IPS-15b (cell line): ENCODE measurements around the gene CETP.

Experiments
- H3K27me3 ChIP-seq: one replicate; pipeline ENCODE4 v1.6.1; 2013; ENCODE audit warnings: low read length; ENCODE audit not compliant: control insufficient read depth, insufficient read depth
- H3K36me3 ChIP-seq: one replicate; pipeline ENCODE4 v1.6.1; 2013; ENCODE audit warnings: low read length; ENCODE audit not compliant: control insufficient read depth, insufficient read depth
- H3K4me1 ChIP-seq: one replicate; pipeline ENCODE4 v1.6.1; 2013; ENCODE audit warnings: mild to moderate bottlenecking, low read length; ENCODE audit not compliant: control insufficient read depth, insufficient read depth
- H3K4me3 ChIP-seq: one replicate; pipeline ENCODE4 v1.5.1; 2013; ENCODE audit warnings: low read depth, low read length
- H3K9ac ChIP-seq: one replicate; pipeline ENCODE4 v1.6.1; 2013; ENCODE audit warnings: low read depth, mild to moderate bottlenecking, low read length
- H3K9me3 ChIP-seq: one replicate; pipeline ENCODE4 v1.6.1; 2013; ENCODE audit warnings: mild to moderate bottlenecking, low read length; ENCODE audit not compliant: control insufficient read depth, insufficient read depth

CETP gene

DNA sequence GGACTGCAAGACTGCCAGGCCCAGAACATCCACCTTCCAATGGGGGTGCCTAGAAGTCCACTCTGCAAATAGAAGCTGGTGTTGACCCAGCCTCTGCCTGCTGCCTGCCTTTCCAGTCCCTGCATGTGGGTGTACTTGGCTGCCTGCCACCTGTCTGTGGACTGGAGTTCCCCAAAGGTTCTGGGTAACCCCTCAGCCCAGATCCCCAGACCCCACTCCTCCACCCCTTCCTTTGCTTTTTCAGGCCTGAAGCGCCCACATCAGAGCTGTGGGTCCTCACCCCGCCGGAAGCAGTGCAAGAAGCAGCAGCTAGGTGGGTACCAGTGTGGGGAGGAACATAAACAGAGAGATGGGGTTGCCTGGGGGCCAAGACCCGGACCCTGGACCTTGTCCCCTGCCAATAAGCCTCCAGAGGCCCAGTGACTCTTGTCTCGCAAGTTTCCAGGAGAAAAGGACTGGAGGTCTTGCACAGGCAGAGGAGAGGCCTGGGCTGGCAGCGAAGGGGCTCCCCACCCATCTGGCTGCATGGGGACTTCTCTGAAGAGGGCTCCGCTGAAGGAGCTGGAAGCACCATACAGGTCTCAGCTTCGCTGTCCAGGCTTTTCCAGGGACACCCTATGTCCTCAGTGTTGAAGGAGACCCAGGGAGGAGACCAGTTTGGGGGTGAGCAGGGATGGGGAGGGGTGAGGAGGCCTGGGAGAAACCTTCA lies 61.9 kb downstream of the CETP start:
- H3K4me3 ChIP-seq: no peak overlapping the region
- H3K36me3 ChIP-seq: peaks cover 3% of the 10 kb centered on the region
- H3K4me1 ChIP-seq: no peaks in the 10 kb centered on the region
- H3K9ac ChIP-seq: no peak overlapping the region
- H3K9me3 ChIP-seq: no peaks in the 10 kb centered on the region
- no peaks in the 10 kb centered on the region for H3K27me3 ChIP-seq

DNA sequence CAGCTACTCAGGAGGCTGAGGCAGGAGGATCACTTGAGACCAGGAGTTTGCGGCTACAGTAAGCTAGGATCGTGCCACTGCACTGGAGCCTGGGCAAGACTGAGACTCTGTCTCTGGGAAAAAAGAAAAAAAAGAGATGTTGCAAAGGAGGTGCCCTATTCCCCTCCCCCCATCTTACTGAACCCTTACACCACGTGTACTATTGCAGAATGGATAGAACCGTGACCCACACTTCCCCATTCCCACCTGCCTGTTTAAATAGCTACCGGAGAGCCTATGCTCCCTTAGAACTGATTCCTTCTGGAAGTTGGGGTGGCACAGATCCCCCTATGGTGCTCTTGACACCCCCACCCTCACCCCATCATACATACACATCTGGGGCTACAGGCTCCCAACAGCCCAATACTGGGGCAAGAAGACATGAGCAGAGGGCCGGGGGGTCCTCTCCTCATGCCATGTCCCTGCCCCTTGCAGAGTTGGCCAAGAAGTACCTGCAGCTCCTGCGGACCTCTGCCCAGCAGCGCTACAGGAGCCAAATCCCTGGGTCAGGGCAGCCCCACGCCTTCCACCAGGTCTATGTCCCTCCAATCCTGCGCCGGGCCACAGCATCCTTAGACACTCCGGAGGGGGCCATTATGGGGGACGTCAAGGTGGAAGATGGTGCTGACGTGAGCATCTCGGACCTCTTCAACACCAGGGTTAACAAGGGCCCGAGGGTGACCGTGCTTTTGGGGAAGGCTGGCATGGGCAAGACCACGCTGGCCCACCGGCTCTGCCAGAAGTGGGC lies 63.3 kb downstream of the CETP start:
- Histone ChIP-seq H3K4me1 (no peaks in the 10 kb centered on the region), H3K36me3 (peaks cover 3% of the 10 kb centered on the region), H3K4me3 (no peak overlapping the region), H3K9me3 (no peaks in the 10 kb centered on the region), H3K9ac (no peak overlapping the region), H3K27me3 (no peaks in the 10 kb centered on the region)

DNA sequence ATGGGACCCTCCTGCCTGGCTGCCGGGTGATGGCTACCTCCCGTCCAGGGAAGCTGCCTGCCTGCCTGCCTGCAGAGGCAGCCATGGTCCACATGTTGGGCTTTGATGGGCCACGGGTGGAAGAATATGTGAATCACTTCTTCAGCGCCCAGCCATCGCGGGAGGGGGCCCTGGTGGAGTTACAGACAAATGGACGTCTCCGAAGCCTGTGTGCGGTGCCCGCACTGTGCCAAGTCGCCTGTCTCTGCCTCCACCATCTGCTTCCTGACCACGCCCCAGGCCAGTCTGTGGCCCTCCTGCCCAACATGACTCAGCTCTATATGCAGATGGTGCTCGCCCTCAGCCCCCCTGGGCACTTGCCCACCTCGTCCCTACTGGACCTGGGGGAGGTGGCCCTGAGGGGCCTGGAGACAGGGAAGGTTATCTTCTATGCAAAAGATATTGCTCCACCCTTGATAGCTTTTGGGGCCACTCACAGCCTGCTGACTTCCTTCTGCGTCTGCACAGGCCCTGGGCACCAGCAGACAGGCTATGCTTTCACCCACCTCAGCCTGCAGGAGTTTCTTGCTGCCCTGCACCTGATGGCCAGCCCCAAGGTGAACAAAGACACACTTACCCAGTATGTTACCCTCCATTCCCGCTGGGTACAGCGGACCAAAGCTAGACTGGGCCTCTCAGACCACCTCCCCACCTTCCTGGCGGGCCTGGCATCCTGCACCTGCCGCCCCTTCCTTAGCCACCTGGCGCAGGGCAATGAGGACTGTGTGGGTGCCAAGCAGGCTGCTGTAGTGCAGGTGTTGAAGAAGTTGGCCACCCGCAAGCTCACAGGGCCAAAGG lies 64.4 kb downstream of the CETP start:
- Histone ChIP-seq H3K27me3 (no peaks in the 10 kb centered on the region), H3K9me3 (no peaks in the 10 kb centered on the region), H3K36me3 (peaks cover 3% of the 10 kb centered on the region), H3K4me1 (no peaks in the 10 kb centered on the region), H3K4me3 (no peak overlapping the region), H3K9ac (no peak overlapping the region)

DNA sequence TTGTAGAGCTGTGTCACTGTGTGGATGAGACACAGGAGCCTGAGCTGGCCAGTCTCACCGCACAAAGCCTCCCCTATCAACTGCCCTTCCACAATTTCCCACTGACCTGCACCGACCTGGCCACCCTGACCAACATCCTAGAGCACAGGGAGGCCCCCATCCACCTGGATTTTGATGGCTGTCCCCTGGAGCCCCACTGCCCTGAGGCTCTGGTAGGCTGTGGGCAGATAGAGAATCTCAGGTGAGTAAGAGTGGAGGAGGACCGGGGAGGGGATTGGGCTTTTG lies 65.0 kb downstream of the CETP start:
- no peak overlapping the region for H3K9ac ChIP-seq
- peaks cover 3% of the 10 kb centered on the region for H3K36me3 ChIP-seq
- H3K4me1 ChIP-seq: no peaks in the 10 kb centered on the region
- H3K4me3 ChIP-seq: no peak overlapping the region
- H3K27me3 ChIP-seq: no peaks in the 10 kb centered on the region
- H3K9me3 ChIP-seq: no peaks in the 10 kb centered on the region

DNA sequence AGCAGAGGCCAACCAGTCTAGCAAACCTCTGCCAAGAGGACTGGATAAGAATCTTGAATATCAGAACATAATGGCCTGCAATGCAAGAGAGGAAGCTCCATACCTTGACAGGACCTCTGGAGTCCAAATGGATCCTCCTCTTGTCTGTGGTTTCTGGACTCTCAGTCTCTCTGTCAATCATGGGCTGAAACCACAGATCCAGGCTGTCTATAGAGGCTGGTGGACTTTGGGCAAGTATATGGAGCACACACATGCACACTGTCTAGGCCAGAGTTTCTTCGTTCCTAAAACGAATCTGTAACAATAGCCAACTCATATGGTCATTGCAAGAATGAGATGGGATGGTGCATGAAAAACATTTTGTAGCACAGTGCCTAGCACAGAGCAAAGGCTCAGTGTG lies 65.3 kb downstream of the CETP start:
- no peaks in the 10 kb centered on the region for H3K27me3 ChIP-seq
- no peak overlapping the region for H3K4me3 ChIP-seq
- no peaks in the 10 kb centered on the region for H3K4me1 ChIP-seq
- no peak overlapping the region for H3K9ac ChIP-seq
- no peaks in the 10 kb centered on the region for H3K9me3 ChIP-seq
- peaks cover 3% of the 10 kb centered on the region for H3K36me3 ChIP-seq

DNA sequence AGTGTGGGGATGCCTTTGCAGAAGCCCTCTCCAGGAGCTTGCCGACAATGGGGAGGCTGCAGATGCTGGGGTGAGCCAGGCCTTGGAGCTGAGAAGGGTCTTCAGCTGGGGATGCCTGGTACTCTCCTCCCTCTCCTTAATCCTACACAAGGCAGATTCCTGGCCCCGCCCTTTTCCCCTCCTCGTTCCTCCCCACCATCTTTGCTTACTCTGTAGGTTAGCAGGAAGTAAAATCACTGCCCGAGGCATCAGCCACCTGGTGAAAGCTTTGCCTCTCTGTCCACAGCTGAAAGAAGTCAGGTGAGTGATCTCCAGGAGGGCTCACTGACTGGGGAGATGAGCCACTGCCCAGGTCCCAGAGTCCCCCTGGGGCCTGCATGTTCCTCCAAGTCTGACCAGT lies 66.3 kb downstream of the CETP start:
- H3K4me3 ChIP-seq: no peak overlapping the region
- H3K27me3 ChIP-seq: no peaks in the 10 kb centered on the region
- H3K9me3 ChIP-seq: no peaks in the 10 kb centered on the region
- peaks cover 3% of the 10 kb centered on the region for H3K36me3 ChIP-seq
- no peaks in the 10 kb centered on the region for H3K4me1 ChIP-seq
- H3K9ac ChIP-seq: no peak overlapping the region

DNA sequence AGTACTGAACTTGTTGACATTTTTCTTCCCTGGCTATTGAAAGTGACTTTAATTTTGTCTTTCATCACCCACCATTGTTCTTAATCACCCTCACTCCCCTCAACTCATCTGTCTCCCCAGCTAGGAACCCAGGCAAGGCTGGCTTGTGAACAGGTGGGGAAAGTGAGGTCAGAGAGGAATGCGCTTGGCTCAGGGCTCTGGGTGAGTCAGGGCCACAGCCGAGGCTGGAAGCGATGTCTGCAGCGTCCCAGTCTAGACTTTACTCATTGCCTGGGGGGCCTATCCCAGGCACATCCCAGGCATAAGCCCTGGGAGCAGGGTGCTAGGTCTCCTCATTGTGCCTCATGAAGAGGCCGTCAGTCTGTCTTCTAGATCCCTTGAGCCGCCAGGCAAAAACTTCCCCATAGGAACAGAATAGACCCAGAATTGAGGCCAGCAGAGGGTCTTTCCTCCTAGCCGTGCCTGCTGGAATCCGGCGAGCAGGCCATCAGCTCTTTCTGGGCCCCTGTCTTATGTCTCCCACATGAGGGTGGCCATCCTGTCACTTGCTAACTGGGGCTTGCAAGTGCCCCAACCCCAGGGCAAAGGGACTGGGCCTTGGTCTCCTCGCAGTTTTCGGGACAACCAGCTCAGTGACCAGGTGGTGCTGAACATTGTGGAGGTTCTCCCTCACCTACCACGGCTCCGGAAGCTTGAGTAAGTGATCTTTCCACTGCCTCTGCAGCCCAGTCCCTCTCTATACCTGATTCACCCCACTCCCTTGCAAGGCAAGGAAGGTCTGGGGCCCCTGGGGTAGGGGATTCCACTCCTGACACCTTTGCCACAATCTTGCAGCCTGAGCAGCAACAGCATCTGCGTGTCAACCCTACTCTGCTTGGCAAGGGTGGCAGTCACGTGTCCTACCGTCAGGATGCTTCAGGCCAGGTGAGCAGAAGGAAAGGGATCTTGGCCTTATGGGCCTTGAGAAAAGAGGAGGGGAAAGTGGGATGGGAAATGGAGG lies 67.7 kb downstream of the CETP start:
- H3K9me3 ChIP-seq: no peaks in the 10 kb centered on the region
- H3K4me1 ChIP-seq: no peaks in the 10 kb centered on the region
- peaks cover 3% of the 10 kb centered on the region for H3K36me3 ChIP-seq
- no peak overlapping the region for H3K4me3 ChIP-seq
- no peak overlapping the region for H3K9ac ChIP-seq
- no peaks in the 10 kb centered on the region for H3K27me3 ChIP-seq

DNA sequence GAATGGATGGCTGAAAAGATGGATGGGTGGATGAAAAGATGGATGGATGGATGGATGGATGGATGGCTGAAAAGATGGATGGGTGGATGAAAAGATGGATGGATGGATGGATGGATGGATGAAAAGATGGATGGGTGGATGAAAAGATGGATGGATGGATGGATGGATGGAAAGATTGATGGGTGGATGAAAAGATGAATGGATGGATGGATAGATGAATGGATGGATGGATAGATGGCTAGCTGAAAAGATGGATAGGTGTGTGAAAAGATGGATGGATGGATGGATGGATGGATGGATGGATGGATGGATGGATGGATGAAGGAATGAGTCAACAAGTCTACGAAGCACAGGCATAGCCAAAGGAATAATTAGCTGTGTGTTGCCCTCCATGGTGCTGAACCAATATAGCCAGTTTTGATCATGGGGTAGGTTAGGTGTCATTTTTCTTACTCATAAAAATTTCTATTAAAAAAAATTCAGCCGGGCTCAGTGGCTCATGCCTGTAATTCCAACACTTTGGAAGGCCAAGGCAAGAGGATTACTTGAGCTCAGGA lies 68.7 kb downstream of the CETP start:
- Histone ChIP-seq H3K27me3 (no peaks in the 10 kb centered on the region), H3K36me3 (peaks cover 3% of the 10 kb centered on the region), H3K9me3 (no peaks in the 10 kb centered on the region), H3K4me1 (no peaks in the 10 kb centered on the region), H3K4me3 (no peak overlapping the region), H3K9ac (no peak overlapping the region)

DNA sequence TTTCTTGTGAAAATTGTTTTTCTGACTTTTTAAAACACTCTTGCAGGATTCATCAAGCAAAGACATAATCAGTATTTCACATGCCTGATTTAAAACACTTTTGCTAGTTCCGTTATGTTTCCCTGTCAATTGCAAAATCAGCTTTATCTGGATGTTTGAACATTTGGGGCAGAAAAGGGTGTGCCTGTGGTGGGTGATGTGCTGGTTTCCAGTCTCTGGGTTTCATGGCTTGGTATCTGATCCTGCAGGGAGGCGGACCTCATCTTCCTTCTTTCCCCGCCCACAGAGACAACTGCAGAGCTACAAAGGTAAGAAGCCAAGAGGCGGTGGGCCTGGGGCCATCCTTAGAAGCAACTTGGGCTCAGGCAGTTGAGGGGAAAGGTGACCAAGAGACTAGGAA lies 69.4 kb downstream of the CETP start:
- no peaks in the 10 kb centered on the region for H3K27me3 ChIP-seq
- no peaks in the 10 kb centered on the region for H3K4me1 ChIP-seq
- no peak overlapping the region for H3K9ac ChIP-seq
- peaks cover 3% of the 10 kb centered on the region for H3K36me3 ChIP-seq
- H3K9me3 ChIP-seq: no peaks in the 10 kb centered on the region
- H3K4me3 ChIP-seq: no peak overlapping the region

DNA sequence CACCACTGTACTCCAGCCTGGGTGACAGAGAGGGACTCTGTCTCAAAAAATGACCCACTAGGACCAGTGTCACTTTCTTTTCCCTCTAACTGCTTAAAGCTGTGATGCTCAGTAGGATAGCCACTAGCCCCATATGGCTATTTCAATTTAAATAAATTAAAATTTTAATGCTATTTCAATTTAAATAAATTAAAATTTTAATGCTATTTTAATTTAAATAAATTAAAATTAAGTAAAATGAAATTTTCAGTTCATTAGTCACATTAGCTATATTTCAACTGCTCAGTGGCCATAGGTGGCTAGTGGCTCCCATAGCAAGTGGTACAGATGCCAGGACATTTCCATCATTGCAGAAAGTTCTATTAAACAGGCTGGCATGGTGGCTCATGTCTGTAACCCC lies 70.6 kb downstream of the CETP start:
- no peaks in the 10 kb centered on the region for H3K9me3 ChIP-seq

DNA sequence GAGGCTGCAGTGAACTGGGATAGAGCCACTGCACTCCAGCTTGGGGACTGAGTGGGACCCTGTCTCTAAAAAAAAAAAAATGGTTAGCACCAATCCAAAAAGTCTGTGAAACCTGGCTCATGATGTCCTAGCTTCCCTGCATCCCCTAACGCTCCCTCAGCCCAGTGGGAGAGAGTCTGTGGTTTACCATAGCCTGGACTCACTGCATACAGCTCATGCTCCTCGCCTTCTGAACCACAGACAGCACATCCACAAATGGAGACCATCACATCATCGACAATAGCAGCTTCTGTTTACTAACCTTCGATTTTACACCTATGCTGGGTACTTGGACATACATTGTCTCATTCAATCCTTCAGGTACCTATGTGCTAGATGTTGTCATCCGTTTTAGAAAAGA lies 71.2 kb downstream of the CETP start:
- Histone ChIP-seq H3K9me3 (no peaks in the 10 kb centered on the region), H3K27me3 (no peaks in the 10 kb centered on the region), H3K9ac (no peak overlapping the region), H3K4me1 (no peaks in the 10 kb centered on the region), H3K4me3 (no peak overlapping the region), H3K36me3 (no peaks in the 10 kb centered on the region)

More for the DNA sequence above, 70.6 kb downstream of the CETP start:
- no peaks in the 10 kb centered on the region for H3K27me3 ChIP-seq
- no peaks in the 10 kb centered on the region for H3K4me1 ChIP-seq
- no peak overlapping the region for H3K9ac ChIP-seq
- H3K4me3 ChIP-seq: no peak overlapping the region
- H3K36me3 ChIP-seq: no peaks in the 10 kb centered on the region
